HG02943 (cell line): ENCODE data around the gene MOBP.
"Not testable (repeated sequence)": the region's sequence is repeated elsewhere in the genome, so short reads cannot be mapped to it uniquely, and the experiment has no call there.

Experiments used
- ATAC-seq: cut with Tn5 transposase; IDR thresholded peaks from one replicate; pipeline ENCODE4 v1.9.1; 2021; ENCODE audit warnings: mild to moderate bottlenecking, low read depth, moderate library complexity; ENCODE audit not compliant: unreplicated experiment

Gene MOBP

DNA sequence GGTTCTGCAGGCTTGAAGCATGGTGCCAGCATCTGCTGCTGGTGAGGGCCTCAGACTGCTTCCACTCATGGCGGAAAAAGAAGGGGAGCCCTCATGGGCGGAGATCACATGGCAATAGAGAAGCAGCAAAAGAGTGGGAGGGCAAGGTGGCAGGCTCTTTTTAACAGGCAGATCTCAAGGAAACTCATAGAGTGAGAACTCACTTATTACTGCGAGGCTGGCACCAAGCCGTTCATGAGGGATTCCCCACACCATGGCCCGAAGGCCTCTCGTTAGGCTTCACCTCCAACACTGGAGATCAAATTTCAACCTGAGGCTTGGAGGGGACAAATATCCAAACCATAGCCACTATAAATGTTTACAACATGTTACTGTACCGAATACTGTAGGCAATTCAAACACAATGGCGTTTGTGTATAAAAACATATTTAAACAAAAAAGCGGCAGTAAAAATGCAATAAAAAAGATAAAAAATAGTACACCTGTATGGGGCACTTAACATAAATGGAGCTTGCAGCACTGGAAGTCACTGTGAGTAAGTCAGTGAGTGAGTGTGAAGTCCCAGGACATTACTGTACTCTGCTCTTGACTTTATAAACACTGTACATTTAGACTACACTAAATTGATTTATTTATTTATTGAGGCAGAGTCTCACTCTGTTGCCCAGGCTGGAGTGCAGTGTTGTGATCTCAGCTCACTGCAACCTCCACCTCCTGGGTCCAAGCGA lies 18.8 kb upstream of the MOBP start:
- no peak for ATAC-seq

DNA sequence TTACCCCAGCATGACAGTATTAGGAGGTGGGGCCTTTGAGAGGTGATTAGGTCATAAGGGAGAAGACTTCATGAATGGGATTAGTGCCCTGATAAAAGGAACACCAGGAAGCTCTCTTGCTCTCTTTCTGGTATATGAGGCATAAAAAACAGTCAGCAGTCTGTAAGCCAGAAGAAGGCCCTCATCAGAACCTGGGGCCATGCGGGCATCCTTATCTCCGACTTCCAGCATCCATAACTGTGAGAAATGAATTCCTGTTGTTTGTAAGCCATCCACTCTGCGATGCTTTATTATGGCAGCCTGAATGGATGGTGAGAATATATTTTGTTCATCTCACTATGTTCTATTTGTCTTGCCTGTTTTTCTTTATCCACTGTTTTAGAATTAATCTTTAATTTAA lies 17.7 kb upstream of the MOBP start:
- no peak for ATAC-seq

DNA sequence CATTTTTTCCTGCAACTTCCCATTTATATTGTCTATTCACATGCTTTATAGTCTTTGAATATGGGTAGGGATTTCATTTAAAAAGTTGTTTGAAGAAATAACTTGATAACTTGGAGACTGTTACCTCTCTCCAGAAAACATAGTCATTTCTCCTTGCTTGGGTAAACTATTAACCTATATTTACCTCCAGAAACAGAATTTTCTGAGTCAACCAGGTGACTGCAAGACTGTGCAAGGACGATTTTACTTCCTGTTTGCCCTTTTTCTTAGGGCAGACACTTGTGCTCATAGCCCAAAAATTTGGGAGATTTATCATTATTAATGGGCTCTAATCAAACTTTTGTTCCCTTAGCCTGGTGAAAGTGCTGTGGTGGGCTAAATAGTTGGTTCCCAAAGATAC lies 14.3 kb upstream of the MOBP start:
- no peak for ATAC-seq

DNA sequence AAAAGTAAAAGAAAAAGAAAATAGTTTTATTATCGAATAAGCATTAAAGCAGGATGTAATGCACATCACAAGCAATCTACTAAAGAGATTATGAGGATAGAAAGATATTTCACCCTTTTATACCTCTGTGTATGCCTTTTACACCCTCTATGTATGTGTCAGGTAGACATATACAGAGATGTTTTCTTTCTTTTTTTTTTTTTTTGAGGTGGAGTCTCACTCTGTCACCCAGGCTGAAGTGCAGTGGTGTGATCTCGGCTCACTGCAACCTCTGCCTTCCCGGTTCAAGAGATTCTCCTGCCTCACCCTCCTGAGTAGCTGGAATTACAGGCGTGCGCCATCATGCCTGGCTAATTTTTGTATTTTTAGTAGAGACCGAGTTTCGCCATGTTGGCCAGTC lies 13.6 kb upstream of the MOBP start:
- not testable (repeated sequence) for ATAC-seq

DNA sequence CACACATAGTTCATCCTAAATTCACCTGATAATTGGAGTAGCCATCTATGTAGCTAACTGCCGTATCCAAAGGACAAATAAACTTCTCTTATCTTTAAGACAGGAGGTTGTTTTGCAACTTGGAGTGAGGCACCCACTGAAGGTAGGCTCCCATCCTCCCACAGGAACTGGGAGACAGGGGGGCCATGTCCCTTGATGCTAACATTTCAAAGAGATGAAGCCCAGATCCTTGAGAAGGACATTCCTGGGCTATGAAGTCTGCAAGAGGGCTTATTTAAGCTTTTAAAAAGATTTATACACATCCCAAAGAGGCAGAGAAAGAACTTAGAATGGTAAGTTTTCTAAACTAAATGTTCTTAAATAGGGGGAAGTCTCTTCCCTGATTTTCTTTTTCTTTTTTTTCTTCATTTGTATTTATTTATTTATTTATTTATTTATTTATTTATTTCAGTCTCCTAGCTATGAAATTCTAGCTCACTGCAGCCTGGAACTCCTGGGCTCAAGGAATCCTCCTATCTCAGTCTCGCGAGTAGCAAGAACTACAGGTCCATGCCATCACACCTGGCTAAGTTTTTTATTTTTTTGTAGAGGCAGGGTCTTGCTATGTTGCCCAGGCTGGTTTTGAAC lies 12.8 kb upstream of the MOBP start:
- no peak for ATAC-seq

DNA sequence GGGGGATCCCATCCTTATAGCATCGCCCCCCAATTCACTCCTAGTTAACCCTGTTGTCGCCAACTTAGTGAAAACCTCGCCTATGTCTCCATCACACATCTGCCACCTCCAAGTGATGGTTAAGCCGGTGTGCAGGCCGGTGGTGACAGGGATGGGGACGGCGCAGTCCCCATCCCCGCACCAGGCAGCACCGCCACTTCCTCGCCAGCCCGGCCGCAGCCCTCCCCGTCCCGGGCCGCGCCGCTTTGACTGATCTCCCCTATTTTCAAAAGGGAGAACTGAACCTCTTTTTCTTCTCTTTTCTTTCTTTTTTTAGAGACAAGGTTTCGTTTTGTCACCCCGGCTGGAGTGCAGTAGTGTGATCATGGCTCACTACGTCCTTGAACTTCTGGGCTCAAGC lies 11.3 kb upstream of the MOBP start:
- no peak for ATAC-seq

DNA sequence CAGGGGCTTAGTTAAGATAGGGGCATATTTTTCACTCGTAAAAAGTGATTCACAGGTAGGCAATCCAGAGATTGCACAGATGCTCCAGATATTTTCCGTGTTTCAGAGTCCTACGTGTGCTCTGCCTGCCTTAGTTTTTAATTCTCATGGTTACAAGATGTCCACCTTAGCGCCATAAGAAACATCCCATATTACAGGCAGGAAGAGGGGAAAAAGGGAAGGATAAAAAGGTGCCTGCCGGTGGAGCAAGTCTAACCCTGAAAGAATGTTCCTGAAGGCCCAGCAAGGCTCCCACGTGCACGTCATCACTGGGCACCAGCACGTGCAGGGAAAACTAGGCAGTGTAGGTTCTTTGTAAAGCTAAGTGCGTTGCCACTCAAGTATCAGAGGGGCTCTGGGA lies 10.1 kb upstream of the MOBP start:
- ATAC-seq = no peak

DNA sequence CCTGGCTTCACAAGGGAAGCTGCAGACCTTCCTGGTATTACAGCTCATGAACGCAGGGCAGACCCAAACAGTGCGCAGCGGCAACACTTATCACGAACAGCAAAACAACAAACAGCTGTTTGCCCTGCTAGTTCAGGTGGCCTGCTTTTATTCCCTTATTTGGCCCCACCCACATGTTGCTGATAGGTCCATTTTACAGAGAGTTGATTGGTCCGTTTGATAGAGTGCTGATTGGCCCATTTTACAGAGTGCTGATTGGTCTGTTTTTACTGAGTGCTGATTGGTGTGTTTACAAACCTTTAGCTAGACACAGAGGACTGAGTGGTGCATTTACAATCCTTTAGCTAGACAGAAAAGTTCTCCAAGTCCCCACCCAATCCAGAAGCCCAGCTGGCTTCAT lies 8.9 kb upstream of the MOBP start:
- not testable (repeated sequence) for ATAC-seq

DNA sequence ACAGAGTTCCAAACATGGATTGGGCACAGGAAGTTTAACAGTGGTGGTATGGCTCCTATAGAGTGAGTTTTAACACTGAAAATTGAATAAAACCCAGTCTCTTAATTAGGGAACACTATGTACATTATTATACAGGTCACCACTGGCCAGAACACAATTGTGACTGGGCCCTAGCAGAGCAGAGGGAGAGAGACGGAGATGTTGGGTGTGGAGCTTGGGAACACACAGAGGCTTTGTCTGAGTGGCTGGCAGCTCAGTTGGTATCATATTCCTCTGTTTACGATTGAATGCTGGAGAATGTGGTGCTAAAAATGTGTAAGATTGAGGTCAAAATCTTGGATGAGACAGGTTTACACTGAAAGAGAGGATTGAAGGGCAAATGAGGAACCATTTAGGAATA lies 6.8 kb upstream of the MOBP start:
- no peak for ATAC-seq

DNA sequence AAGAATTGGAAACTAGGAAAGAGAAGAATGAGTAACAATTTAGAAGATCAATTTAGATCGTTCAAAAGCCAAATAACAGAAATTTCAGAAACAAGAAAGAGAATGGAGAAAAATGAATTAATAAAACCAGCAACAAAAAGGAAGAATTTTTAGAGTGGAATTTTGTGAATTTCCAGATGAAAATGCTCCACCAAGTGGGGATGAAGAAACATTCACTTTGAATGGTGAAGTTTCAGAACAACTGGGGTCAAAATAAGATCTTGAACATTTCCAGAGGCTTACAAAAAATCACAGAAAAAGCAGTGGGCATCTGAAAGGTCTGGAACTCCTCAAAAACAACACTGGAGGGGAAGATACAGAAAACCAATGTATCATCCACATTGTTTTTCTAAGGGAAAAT lies 4.2 kb upstream of the MOBP start:
- ATAC-seq = no peak

DNA sequence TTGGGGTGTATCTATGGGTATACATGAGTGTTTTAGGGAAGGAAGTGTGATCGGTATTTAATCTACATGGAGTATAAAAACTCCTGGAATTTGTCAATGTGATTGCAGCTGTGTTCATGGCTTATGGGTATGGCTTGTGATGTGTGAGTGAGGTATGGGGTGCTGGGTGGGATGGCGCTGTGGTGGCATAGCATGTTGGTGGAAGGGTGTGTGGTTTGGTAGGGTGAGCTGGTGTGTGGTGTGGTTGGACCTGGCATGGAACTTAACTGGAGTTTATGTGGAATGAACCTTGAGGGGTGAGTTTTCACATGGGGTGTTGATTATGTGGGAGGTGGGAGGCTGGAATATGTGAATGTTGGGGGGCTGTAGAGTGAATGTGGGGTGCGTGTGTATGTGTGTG lies 492 bp upstream of the MOBP start:
- no peak for ATAC-seq

DNA sequence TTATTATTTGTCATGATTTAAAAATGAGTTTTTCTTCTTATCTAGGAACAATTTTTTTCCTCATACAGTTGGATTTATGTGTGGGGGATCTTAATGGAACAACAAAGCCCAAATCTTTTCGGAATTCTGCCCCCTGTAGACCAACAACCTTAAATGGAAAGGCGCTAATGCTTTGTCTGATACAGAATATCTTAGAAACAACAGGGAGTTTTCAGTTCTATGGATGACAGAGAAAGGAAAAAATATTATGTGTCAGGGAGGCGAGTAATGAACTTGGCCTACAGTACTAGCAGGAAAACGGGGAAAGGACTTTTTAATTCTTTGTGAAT lies 592 bp downstream of the MOBP start:
- no peak for ATAC-seq

DNA sequence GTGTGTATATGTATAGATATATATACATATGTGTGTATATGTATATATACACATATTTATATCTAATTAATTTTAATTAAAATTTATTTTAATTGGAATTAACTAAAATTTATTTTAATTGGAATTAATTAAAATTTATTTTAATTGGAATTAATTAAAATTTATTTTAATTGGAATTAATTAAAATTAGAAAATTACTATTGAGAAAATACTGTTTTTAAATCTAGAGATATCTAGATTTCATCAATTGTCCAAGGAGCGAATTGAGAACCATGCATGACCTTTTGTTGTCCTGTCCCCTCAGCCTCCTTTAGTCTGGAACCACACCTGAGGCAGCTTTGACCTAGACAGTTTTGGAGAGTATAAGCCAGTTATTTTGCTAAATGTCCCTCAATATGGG lies 1.8 kb downstream of the MOBP start:
- ATAC-seq = no peak

DNA sequence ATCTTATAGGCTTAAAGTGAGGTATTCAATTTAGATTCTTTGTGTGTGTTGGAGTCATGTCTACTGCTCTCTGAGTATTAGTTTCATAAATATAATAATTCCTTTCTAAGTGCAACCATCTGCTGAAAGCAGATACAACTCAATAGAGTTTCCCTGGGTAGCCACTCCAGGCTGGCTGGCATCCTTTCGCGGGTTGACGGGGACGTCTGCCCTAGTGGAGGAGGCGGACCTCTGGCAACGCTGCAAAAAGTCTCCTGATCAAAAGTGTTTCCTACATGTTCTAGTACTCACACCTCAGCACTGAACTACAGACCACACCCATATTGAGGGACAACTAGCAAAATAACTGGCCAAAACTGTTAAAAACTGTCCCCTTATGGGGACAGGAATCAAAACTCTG lies 2.5 kb downstream of the MOBP start:
- no peak for ATAC-seq

DNA sequence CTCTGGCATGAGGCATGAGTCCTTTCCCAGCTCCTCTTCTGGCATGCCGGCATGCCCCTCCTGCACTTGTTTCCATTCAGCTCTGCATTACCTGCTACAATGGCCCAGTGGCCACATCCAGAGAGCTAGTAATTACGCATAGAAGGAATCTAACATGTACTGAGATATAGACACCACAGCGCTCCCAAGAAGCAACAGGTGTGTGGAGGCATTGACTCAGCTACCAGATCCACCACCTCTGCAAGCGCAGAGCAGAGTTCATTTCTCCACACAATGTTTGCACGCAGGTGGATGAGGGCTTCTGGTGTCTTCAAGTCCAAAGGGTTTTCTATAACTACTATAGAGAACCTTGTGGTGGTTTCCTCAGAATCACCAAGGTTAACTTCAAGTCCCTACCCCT lies 4.2 kb downstream of the MOBP start:
- no peak for ATAC-seq

DNA sequence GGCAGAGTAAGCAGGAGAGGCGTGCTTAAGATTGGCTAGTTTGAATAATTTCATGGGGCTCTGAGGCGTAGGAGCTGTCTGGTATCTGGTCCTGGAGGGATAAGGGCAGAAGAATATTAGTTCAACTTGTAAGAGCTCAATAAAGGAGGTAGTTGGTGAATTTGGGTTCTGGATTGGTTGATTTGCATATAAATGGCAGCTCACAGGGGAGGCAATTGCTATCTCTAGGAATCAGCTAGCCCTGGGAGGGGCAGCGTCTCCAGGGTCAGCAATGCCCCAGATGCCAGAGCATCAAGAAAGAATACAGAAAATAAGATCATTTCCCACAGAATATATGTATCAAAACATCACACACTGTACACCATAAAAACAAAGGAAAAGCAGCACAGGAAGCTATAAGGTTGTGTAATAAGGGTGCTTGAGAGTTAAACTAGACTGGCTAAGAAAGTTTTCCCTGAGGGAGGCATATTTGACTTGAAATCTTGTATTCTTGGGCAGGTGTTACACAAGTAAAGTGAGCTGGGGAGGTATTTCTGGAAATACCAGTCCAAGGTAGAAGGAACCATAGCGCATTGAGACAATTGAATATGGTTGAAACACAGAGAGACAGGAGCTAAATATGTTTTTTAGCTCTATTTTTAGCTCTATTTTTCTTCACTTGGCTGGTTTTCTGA lies 6.1 kb downstream of the MOBP start:
- ATAC-seq = no peak

DNA sequence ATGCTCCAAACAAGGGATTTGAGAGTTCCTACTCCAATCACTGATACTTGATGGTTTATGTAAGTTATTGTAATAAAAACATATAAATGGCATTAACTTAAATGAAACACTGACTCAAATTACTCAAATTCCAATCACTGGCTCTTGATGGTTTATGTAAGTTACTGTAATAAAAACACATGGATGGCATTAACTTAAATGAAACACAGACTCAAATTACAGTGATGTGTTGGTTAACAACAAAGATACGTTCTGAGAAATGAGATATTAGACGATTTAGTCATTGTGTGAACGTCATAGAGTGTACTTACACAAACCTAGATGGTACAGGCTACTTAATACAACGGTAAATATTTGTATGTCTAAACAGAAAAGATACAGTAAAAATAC lies 6.6 kb downstream of the MOBP start:
- no peak for ATAC-seq

DNA sequence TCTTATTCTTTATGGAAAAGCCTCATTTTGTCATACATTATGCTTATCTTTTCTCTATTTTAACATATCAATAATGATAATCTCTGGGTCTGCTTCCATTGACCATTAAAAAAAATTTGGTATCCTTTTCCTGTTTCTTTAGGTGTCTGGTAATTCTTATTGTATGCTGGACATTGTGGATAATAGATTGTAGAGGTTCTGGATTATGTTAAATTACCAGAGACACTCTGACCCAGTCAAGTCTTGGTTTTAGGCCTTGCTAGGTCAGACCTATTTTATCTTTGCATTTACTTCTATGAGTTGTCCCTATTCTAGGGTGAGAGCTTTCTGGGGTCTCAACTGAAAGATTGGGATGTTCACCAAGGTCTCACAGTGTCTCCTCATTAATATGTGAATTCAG lies 9.3 kb downstream of the MOBP start:
- ATAC-seq = no peak

DNA sequence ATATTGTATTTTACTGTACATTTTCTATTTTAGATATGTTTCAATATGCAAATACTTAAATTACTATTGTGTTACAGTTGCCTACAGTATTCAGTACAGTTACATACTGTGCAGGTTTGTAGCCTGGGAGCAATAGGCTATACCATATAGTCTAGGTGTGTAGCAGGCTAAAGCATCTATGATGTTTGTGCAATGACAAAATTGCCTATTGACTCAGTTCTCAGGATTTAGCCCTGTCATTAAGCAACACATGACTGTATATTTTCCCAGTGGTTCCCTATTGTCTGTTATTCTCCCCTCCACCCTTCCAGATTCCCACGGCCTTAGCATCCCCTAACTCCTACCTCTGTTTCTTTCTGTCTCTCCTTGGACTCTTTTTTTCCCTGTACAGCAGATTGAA lies 10.7 kb downstream of the MOBP start:
- no peak for ATAC-seq

DNA sequence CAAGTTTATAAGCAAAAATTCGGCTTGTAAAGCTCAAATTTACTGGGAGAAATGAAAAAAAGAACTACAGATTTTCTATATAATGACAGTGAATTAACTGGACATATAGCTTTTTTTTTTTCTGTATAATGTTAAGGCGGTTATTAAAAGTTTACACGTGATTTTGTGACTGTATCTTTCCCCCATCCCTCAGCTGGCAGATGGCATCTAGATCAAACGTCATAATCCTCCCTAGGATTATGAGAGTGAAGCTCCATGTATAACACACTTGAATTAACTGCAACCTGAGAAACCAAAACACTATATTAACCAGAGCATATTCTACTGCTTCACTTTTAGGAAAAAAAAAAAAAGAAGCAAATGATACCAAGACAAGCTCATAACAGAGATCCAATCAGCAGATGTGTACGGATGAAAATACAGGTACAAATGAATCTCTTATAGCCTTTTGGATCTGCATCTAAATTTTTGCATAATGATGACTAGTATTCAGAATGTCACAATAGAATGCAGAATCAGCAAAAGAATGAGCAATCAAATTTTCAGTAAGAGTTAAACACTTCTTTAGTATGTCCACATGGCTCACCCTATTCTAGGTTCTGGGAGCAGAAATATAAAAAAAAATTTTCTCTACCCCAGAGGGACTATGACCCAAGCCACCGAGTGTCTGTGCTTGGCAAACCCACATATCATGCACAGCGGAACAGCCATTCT lies 12.4 kb downstream of the MOBP start:
- ATAC-seq = no peak

DNA sequence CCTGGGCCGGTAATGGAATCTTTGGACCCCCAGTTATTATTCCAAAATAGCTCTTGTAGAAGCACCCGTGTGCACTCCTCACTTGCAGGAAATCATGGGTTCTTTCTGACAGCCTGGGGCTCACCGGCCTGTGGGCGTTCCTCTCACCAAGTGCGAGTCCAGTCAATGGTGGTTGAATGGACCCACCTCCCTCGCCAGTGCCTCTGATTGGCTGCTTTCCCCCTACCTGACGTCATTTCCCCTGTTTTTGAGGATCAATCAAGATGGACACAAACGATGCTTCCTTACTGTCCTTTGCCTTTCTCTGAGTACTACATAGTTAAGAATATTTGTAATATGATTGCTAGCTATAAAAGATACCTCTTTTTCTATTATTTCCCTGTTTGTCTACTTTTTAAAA lies 18.1 kb downstream of the MOBP start:
- ATAC-seq = no peak

DNA sequence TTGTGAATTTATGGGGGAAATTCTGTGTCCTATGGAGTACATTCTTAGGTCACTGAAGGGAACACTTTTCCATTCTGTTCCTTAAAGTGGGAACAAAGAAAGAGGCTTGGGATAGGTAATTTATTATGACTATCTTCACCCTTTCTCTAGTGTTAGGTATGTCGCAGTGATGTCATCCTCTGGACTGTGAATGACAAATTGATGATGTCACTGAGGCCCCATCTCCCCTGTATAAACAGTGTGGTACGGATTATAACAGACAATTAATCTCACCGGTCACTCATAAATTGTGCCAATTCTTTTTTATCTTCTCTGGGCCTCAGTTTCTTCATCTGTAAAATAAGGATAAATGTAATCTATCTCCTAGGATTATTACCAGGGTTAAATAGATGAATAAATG lies 23.5 kb downstream of the MOBP start:
- ATAC-seq = no peak
